ENCODE measurements around the gene LAMC3.

- TF ChIP-seq, protein P1, sequence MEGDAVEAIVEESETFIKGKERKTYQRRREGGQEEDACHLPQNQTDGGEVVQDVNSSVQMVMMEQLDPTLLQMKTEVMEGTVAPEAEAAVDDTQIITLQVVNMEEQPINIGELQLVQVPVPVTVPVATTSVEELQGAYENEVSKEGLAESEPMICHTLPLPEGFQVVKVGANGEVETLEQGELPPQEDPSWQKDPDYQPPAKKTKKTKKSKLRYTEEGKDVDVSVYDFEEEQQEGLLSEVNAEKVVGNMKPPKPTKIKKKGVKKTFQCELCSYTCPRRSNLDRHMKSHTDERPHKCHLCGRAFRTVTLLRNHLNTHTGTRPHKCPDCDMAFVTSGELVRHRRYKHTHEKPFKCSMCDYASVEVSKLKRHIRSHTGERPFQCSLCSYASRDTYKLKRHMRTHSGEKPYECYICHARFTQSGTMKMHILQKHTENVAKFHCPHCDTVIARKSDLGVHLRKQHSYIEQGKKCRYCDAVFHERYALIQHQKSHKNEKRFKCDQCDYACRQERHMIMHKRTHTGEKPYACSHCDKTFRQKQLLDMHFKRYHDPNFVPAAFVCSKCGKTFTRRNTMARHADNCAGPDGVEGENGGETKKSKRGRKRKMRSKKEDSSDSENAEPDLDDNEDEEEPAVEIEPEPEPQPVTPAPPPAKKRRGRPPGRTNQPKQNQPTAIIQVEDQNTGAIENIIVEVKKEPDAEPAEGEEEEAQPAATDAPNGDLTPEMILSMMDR (IDR thresholded peaks at IDR 0.05; ENCODE audit: low read depth, low read length), result no peak
- TF ChIP-seq POLR2A (IDR thresholded peaks at IDR 0.05; ENCODE audit: extremely low read depth, insufficient read length), result no peak
- TF ChIP-seq, protein P2, sequence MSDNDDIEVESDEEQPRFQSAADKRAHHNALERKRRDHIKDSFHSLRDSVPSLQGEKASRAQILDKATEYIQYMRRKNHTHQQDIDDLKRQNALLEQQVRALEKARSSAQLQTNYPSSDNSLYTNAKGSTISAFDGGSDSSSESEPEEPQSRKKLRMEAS (IDR thresholded peaks at IDR 0.05; ENCODE audit: low read depth, low read length), result no peak
Observed at GRCh38 chr9:131116281-131117120, 107.5 kb downstream of the LAMC3 start.
